K562 (cell line): ENCODE measurements around the gene LSM4. TPM values are rescaled to one million over a fixed set of nuclear protein-coding genes. Genes with fewer than 3 reads are reported as not detected.

Experiments used
- DMBX1 ChIP-seq: fragments of 250-450 bp; sonication (Bioruptor Pico); IDR thresholded peaks from 2 replicates; pipeline ENCODE4 v1.8.0; 2022; ENCODE audit warnings: inconsistent platforms, mild to moderate bottlenecking, moderate library complexity, borderline replicate concordance
- E2F5 ChIP-seq: sonication (generic); formaldehyde crosslinking; IDR thresholded peaks from 2 replicates; pipeline ENCODE4 v1.8.0; 2022; ENCODE audit warnings: mild to moderate bottlenecking, missing genetic modification reagents
- HINFP ChIP-seq: fragments of 450-650 bp; conservative IDR thresholded peaks from 2 replicates; pipeline ENCODE4 v1.6.1; 2016; ENCODE audit warnings: missing genetic modification characterization, low read depth, mild to moderate bottlenecking, control low read depth, missing compliant biosample characterization
- ILF3 ChIP-seq: fragments of 450-650 bp; IDR thresholded peaks from 2 replicates; pipeline ENCODE4 v1.6.1; 2018; ENCODE audit warnings: antibody characterized with exemption, mild to moderate bottlenecking, moderate library complexity, borderline replicate concordance
- MAFF ChIP-seq: IDR thresholded peaks from 2 replicates; pipeline ENCODE4 v1.6.1; 2012; ENCODE audit warnings: low read length, improper control_type of control experiment
- NR0B1 ChIP-seq: fragments of 450-650 bp; IDR thresholded peaks from one replicate; pipeline ENCODE4 v1.6.1; 2018; ENCODE audit warnings: mild to moderate bottlenecking, moderate library complexity; ENCODE audit not compliant: partially characterized antibody
- TRIM24 ChIP-seq, 2 experiments: fragments of 450-650 bp; IDR thresholded peaks; 2 replicates each; pipeline ENCODE4 v1.6.1; 2016
- TRIM25 ChIP-seq: fragments of 450-650 bp; IDR thresholded peaks from 2 replicates; pipeline ENCODE4 v1.7.0; 2016; ENCODE audit warnings: borderline replicate concordance
- ZNF398 ChIP-seq: fragments of 250-450 bp; sonication (Bioruptor Pico); IDR thresholded peaks from 2 replicates; pipeline ENCODE4 v1.8.0; 2021; ENCODE audit warnings: moderate library complexity, mild to moderate bottlenecking, inconsistent platforms
- ZNF407 ChIP-seq: fragments of 450-650 bp; IDR thresholded peaks from 2 replicates; pipeline ENCODE4 v1.6.1; 2016; ENCODE audit warnings: low read depth
- polyA plus RNA-seq, 8 experiments: library from polyadenylated mRNA; depleted of rRNA in 4 of 8; stranded (reverse) in 5 of 8; unstranded in 3 of 8; fragments of >200 nt; fragmentation: Nextera tagmentation in 2 of 8; fragmentation: Illumina TruSeq in 1 of 8; extraction: Ambion mirVana in 2 of 8; extraction: Trizol in 1 of 8; gene quantifications; 2 replicates each; pipeline versions ENCODE4 v1.2.1 to v1.2.3, GENCODE V29; 2011 to 2014; ENCODE audit warnings: inconsistent platforms in 1 of 8, missing spikeins in 1 of 8
- total RNA-seq, 7 experiments: library from RNA; depleted of rRNA in 6 of 7; stranded (reverse); fragments of >200 nt in 6 of 7; fragmentation: Illumina TruSeq in 2 of 7; extraction: Trizol in 2 of 7; gene quantifications; 2 replicates each; pipeline versions ENCODE4 v1.2.1 to v1.2.3, GENCODE V29; 2011 to 2021; ENCODE audit warnings: low replicate concordance in 1 of 7

LSM4 gene
- total and polyA plus RNA-seq, 9 of the 15 experiments (the other 6 are each of a cell fraction or from before 2014, with no cell fraction given) = 11.9 to 763 (median 202) TPM

GRCh38 chr19:18279516-18280246, 43.2 kb downstream of the LSM4 start (continued):
- TF ChIP-seq ZNF398 (CRISPR knock-in tag) (no peak), E2F5 (CRISPR knock-in tag) (no peak), ILF3 (no peak), HINFP (tag) (no peak), ZNF407 (0 out of 2 replicates have a peak, but pooled peaks have one; percentile 44), NR0B1 (no peak), DMBX1 (CRISPR knock-in tag) (no peak), TRIM24 (IDR thresholded peaks at IDR 0.05) (no peak), TRIM25 (0 out of 2 replicates have a peak, but pooled peaks have one; percentile 77), MAFF (no peak)
